Activated naive CD4-positive, alpha-beta T cell treated with anti-CD3 and anti-CD28 coated beads, Interleukin-2, amount 50 U/mL, for 72 hours (primary cell): ENCODE results near the gene ASTE1. TPM values are rescaled to one million over a fixed set of nuclear protein-coding genes. Genes with fewer than 3 reads are reported as not detected.

Experiments used
- ATAC-seq, 2 donors: fragments of 150-1000 bp; cut with Tn5 transposase; 2 replicates each; pipeline ENCODE4 v1.10.0; 2021; ENCODE audit warnings: mild to moderate bottlenecking in 2 of 2, moderate library complexity in 2 of 2
- DNase-seq, 2 donors: peaks; one replicate each; pipeline ENCODE4 v3.0.0; 2021 to 2022; ENCODE audit warnings: low spot score in 2 of 2
- H3K27ac Mint-ChIP-seq, 2 donors: one replicate each; pipeline ENCODE4 v1.8.0; 2022; ENCODE audit warnings: mild to moderate bottlenecking in 2 of 2, mixed read lengths in 2 of 2
- H3K36me3 Mint-ChIP-seq, 2 donors: one replicate each; pipeline ENCODE4 v1.8.0; 2022; ENCODE audit warnings: mixed read lengths in 2 of 2
- H3K9me3 Mint-ChIP-seq, 2 donors: one replicate each; pipeline ENCODE4 v1.8.0; 2022; ENCODE audit warnings: mixed read lengths in 2 of 2
- total RNA-seq, 2 donors: library from RNA; stranded (reverse); gene quantifications; one replicate each; pipeline ENCODE4 v1.2.3, GENCODE V29; 2022

ASTE1 gene
- total RNA-seq, 2 donors from 2014 or later, result 8.9 to 14.1 TPM

- Mint-ChIP-seq H3K36me3 (peaks cover 21 to 30% of the 10 kb centered on the region in 2 donors), H3K9me3 (no peaks in the 10 kb centered on the region), H3K27ac (no peak overlapping the region)
- DNase-seq (no peak), ATAC-seq (no peak)
Measured at GRCh38 chr3:131028844-131029243, 2.2 kb upstream of the ASTE1 start.

- H3K9me3 Mint-ChIP-seq, result no peaks in the 10 kb centered on the region
- peaks cover 27 to 35% of the 10 kb centered on the region in 2 donors for H3K36me3 Mint-ChIP-seq
- H3K27ac Mint-ChIP-seq, result peak overlapping the region in 1 of 2 donors; percentile 92
- DNase-seq (no peak), ATAC-seq (no peak)
Measured at GRCh38 chr3:131025539-131025938, 1.1 kb downstream of the ASTE1 start.

- peak in 1 of 2 donors; percentile 45 for ATAC-seq
- Mint-ChIP-seq H3K9me3 (no peaks in the 10 kb centered on the region), H3K36me3 (peaks cover 21 to 22% of the 10 kb centered on the region in 2 donors), H3K27ac (peak overlapping the region in 1 of 2 donors; percentile 35)
- DNase-seq, result no peak
Measured at GRCh38 chr3:131020122-131020693, 6.4 kb downstream of the ASTE1 start.

- Mint-ChIP-seq H3K27ac (no peak overlapping the region), H3K36me3 (peaks cover 11 to 13% of the 10 kb centered on the region in 2 donors), H3K9me3 (no peaks in the 10 kb centered on the region)
- ATAC-seq (no peak), DNase-seq (no peak)
Measured at GRCh38 chr3:131018970-131019369, 7.7 kb downstream of the ASTE1 start.

GRCh38 chr3:131009698-131010097 lies 16.9 kb downstream of the ASTE1 start:
- Mint-ChIP-seq H3K9me3 (no peaks in the 10 kb centered on the region), H3K27ac (no peak overlapping the region), H3K36me3 (peaks cover 2 to 21% of the 10 kb centered on the region in 2 donors)
- DNase-seq (no peak), ATAC-seq (peak in 1 of 2 donors; percentile 75)

- Mint-ChIP-seq H3K36me3 (peaks cover 6 to 19% of the 10 kb centered on the region in 2 donors), H3K27ac (peak overlapping the region in 1 of 2 donors; percentile 32), H3K9me3 (no peaks in the 10 kb centered on the region)
- ATAC-seq (no peak), DNase-seq (no peak)
Measured at GRCh38 chr3:131008326-131008725, 18.3 kb downstream of the ASTE1 start.

GRCh38 chr3:131007782-131008181 lies 18.8 kb downstream of the ASTE1 start:
- ATAC-seq, result no peak
- Mint-ChIP-seq H3K27ac (peak overlapping the region in 1 of 2 donors; percentile 32), H3K36me3 (peaks cover 6 to 13% of the 10 kb centered on the region in 2 donors), H3K9me3 (no peaks in the 10 kb centered on the region)
- no peak for DNase-seq

GRCh38 chr3:131007256-131007655 lies 19.4 kb downstream of the ASTE1 start:
- Mint-ChIP-seq H3K36me3 (peaks cover 6 to 12% of the 10 kb centered on the region in 2 donors), H3K27ac (no peak overlapping the region), H3K9me3 (no peaks in the 10 kb centered on the region)
- ATAC-seq, result no peak
- DNase-seq, result no peak

- DNase-seq (no peak), ATAC-seq (no peak)
- Mint-ChIP-seq H3K9me3 (no peaks in the 10 kb centered on the region), H3K36me3 (peaks cover 6 to 19% of the 10 kb centered on the region in 2 donors), H3K27ac (peak overlapping the region in 1 of 2 donors; percentile 19)
Measured at GRCh38 chr3:131004603-131005002, 22.0 kb downstream of the ASTE1 start.

- DNase-seq (no peak), ATAC-seq (no peak)
- Mint-ChIP-seq H3K9me3 (no peaks in the 10 kb centered on the region), H3K27ac (no peak overlapping the region), H3K36me3 (peaks cover 6 to 19% of the 10 kb centered on the region in 2 donors)
Measured at GRCh38 chr3:131001071-131001470, 25.6 kb downstream of the ASTE1 start.

- no peak for ATAC-seq
- Mint-ChIP-seq H3K27ac (no peak overlapping the region), H3K9me3 (no peaks in the 10 kb centered on the region), H3K36me3 (peaks cover 0 to 7% of the 10 kb centered on the region in 2 donors)
- no peak for DNase-seq
Measured at GRCh38 chr3:130997289-130997688, 29.3 kb downstream of the ASTE1 start.

GRCh38 chr3:130992344-130992743 lies 34.3 kb downstream of the ASTE1 start:
- no peak for ATAC-seq

GRCh38 chr3:130991126-130991525 lies 35.5 kb downstream of the ASTE1 start:
- peak; percentile 22 to 78 for ATAC-seq
- Mint-ChIP-seq H3K9me3 (no peaks in the 10 kb centered on the region), H3K27ac (peak overlapping the region in 1 of 2 donors; percentile 39), H3K36me3 (peaks cover 6 to 11% of the 10 kb centered on the region in 2 donors)
- DNase-seq, result no peak

More at GRCh38 chr3:130992344-130992743, 34.3 kb downstream of the ASTE1 start:
- Mint-ChIP-seq H3K27ac (no peak overlapping the region), H3K9me3 (no peaks in the 10 kb centered on the region), H3K36me3 (peaks cover 6 to 11% of the 10 kb centered on the region in 2 donors)
- DNase-seq, result no peak

GRCh38 chr3:130990282-130990681 lies 36.3 kb downstream of the ASTE1 start:
- H3K27ac Mint-ChIP-seq, result peak overlapping the region in 1 of 2 donors; percentile 18
- H3K36me3 Mint-ChIP-seq, result peaks cover 6 to 11% of the 10 kb centered on the region in 2 donors
- ATAC-seq, result no peak
- no peaks in the 10 kb centered on the region for H3K9me3 Mint-ChIP-seq
- no peak for DNase-seq

GRCh38 chr3:130981469-130981868 lies 45.2 kb downstream of the ASTE1 start:
- no peak for ATAC-seq
- H3K36me3 Mint-ChIP-seq, result peaks cover 4 to 5% of the 10 kb centered on the region in 2 donors
- no peaks in the 10 kb centered on the region for H3K9me3 Mint-ChIP-seq
- H3K27ac Mint-ChIP-seq, result no peak overlapping the region
- DNase-seq, result no peak

GRCh38 chr3:130979117-130979516 lies 47.5 kb downstream of the ASTE1 start:
- no peak overlapping the region for H3K27ac Mint-ChIP-seq
- DNase-seq, result no peak
- no peak for ATAC-seq
- H3K36me3 Mint-ChIP-seq, result peaks cover 0 to 9% of the 10 kb centered on the region in 2 donors
- no peaks in the 10 kb centered on the region for H3K9me3 Mint-ChIP-seq

- no peak for DNase-seq
- H3K27ac Mint-ChIP-seq, result peak overlapping the region in 1 of 2 donors; percentile 8
- H3K9me3 Mint-ChIP-seq, result no peaks in the 10 kb centered on the region
- no peak for ATAC-seq
- H3K36me3 Mint-ChIP-seq, result peaks cover 0 to 9% of the 10 kb centered on the region in 2 donors
Measured at GRCh38 chr3:130976706-130977105, 49.9 kb downstream of the ASTE1 start.

GRCh38 chr3:130975251-130975650 lies 51.4 kb downstream of the ASTE1 start:
- H3K27ac Mint-ChIP-seq, result no peak overlapping the region

More at GRCh38 chr3:130975251-130975650, 51.4 kb downstream of the ASTE1 start:
- DNase-seq (no peak), ATAC-seq (no peak)
- H3K9me3 Mint-ChIP-seq, result no peaks in the 10 kb centered on the region
- H3K36me3 Mint-ChIP-seq, result peaks cover 4 to 11% of the 10 kb centered on the region in 2 donors
